ENCODE results near the gene STAT5A. TPM values are rescaled to one million over a fixed set of nuclear protein-coding genes. Genes with fewer than 3 reads are reported as not detected.
A peak's percentile ranks its signal among the peaks of the same experiment; 100 is the strongest.

STAT5A gene
- total RNA-seq, 1 donor from 2014 or later: 140 TPM

- Mint-ChIP-seq H3K27me3 (no peaks in the 10 kb centered on the region), H3K27ac (peak overlapping the region; percentile 76), H3K4me1 (peaks cover 47% of the 10 kb centered on the region), H3K9me3 (no peaks in the 10 kb centered on the region), H3K4me3 (peak overlapping the region; percentile 80), H3K36me3 (ENCODE audit: low read depth) (peaks cover 4% of the 10 kb centered on the region)
- intact Hi-C loops (cut with micrococcal nuclease): loop anchor here (1.0 kb wide), 1 partner anchor 11 kb away; no protein-coding TSS in a partner anchor
- CTCF ChIA-PET: interaction anchor here (1.0 kb wide), 1 partner anchor 54 kb away, joined by 4 read pairs; no protein-coding TSS in a partner anchor
- no peak for DNase-seq
- no peak for ATAC-seq (ENCODE audit: low read depth)
- no peak for TF ChIP-seq CTCF (IDR thresholded peaks at IDR 0.05)
- POLR2A ChIA-PET: interaction anchor here (0.6 to 4.2 kb wide), 8 partner anchors 11 to 166 kb away, joined by 3 to 54 read pairs (median 6); partner anchors contain the start of genes GHDC, STAT3 and STAT5A
Observed at GRCh38 chr17:42276609-42277341, 11.5 kb upstream of the STAT5A start.

- Mint-ChIP-seq H3K4me3 (peak overlapping the region; percentile 80), H3K9me3 (no peaks in the 10 kb centered on the region), H3K27me3 (no peaks in the 10 kb centered on the region), H3K4me1 (peaks cover 41% of the 10 kb centered on the region), H3K36me3 (ENCODE audit: low read depth) (peaks cover 4% of the 10 kb centered on the region), H3K27ac (peak overlapping the region; percentile 76)
- no peak for DNase-seq
- POLR2A ChIA-PET: interaction anchor here (0.5 to 4.2 kb wide), 8 partner anchors 11 to 427 kb away, joined by 3 to 54 read pairs (median 4); partner anchors contain the start of genes GHDC, STAT3 and STAT5A
- intact Hi-C loops (cut with micrococcal nuclease): no loop called here
- ATAC-seq (ENCODE audit: low read depth): no peak
- no peak for TF ChIP-seq CTCF (IDR thresholded peaks at IDR 0.05)
- CTCF ChIA-PET: interaction anchor here (1.0 kb wide), 1 partner anchor 55 kb away, joined by 4 read pairs; no protein-coding TSS in a partner anchor
Observed at GRCh38 chr17:42277342-42277712, 11.0 kb upstream of the STAT5A start.

- Mint-ChIP-seq H3K4me1 (peaks cover 16% of the 10 kb centered on the region), H3K4me3 (peak overlapping the region; percentile 2), H3K36me3 (ENCODE audit: low read depth) (peaks cover 4% of the 10 kb centered on the region), H3K9me3 (no peaks in the 10 kb centered on the region), H3K27me3 (no peaks in the 10 kb centered on the region), H3K27ac (no peak overlapping the region)
- no peak for ATAC-seq (ENCODE audit: low read depth)
- ChIA-PET CTCF (interaction anchor here (1.2 kb wide), 1 partner anchor 33 kb away, joined by 3 read pairs; no protein-coding TSS in a partner anchor), POLR2A (interaction anchor here (0.6 to 4.1 kb wide), 2 partner anchors 9 to 17 kb away, joined by 4 to 54 read pairs; partner anchors contain the start of gene STAT5A)
- intact Hi-C loops (cut with micrococcal nuclease): loop anchor here (10.0 kb wide), 1 partner anchor 265 kb away; the partner anchor contains the start of gene DNAJC7
- no peak for TF ChIP-seq CTCF (IDR thresholded peaks at IDR 0.05)
- no peak for DNase-seq
Observed at GRCh38 chr17:42279776-42280630, 8.3 kb upstream of the STAT5A start.

- intact Hi-C loops (cut with micrococcal nuclease): loop anchor here (10.0 kb wide), 1 partner anchor 267 kb away; the partner anchor contains the start of gene DNAJC7
- no peak overlapping the region for H3K4me3 Mint-ChIP-seq
- peaks cover 21% of the 10 kb centered on the region for H3K4me1 Mint-ChIP-seq
- no peaks in the 10 kb centered on the region for H3K27me3 Mint-ChIP-seq
- DNase-seq: no peak
- TF ChIP-seq CTCF (IDR thresholded peaks at IDR 0.05): no peak
- H3K36me3 Mint-ChIP-seq (ENCODE audit: low read depth): no peaks in the 10 kb centered on the region
- POLR2A ChIA-PET: interaction anchor here (0.5 to 0.6 kb wide), 3 partner anchors 15 to 93 kb away, joined by 3 to 4 read pairs (median 3); no protein-coding TSS in a partner anchor
- H3K27ac Mint-ChIP-seq: no peak overlapping the region
- ATAC-seq (ENCODE audit: low read depth): no peak
- CTCF ChIA-PET: interaction anchor here (0.6 to 1.0 kb wide), 2 partner anchors 41 to 60 kb away, joined by 3 to 4 read pairs; no protein-coding TSS in a partner anchor
- H3K9me3 Mint-ChIP-seq: no peaks in the 10 kb centered on the region
Observed at GRCh38 chr17:42281571-42282096, 6.7 kb upstream of the STAT5A start.

Measured in activated B cell treated with CpG ODN at 0.5 μM for 24 hours (primary cell).